ENCODE data around the gene C2CD4C.

The C2CD4C gene

DNA sequence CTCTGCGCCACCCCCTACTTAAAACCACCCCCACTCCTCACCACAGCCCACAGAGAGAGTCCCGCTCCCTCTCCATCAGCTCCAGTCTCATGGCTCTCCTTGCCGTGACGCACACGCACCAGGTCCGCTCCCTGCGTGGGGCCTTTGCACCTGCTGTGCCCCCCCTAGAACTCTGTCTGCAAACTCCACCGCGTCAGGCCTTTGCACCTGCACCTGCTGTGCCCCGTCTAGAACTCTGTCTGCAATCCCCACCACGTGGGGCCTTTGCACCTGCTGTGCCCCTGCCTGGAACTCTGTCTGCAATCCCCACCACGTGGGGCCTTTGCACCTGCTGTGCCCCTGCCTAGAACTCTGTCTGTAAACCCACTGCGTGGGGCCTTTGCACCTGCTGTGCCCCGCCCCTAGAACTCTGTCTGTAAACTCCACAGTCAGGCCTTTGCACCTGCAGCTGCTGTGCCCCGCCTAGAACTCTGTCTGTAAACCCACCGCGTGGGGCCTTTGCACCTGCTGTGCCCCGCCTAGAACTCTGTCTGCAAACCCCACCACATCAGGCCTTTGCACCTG, 47.7 kb upstream of the C2CD4C start:
- Histone ChIP-seq H2AFZ (ENCODE audit: low read length) (no peak overlapping the region), H3K9me3 (ENCODE audit: low read length) (no peaks in the 10 kb centered on the region), H3K27me3 (ENCODE audit: insufficient read depth, low read length) (no peaks in the 10 kb centered on the region), H3K27ac (ENCODE audit: low read depth, low read length, poor library complexity, severe bottlenecking) (no peak overlapping the region), H3K4me1 (ENCODE audit: insufficient read depth, low read length, severe bottlenecking) (no peaks in the 10 kb centered on the region), H3K79me2 (ENCODE audit: insufficient read depth, low read length) (no peaks in the 10 kb centered on the region), H4K20me1 (ENCODE audit: insufficient read depth, low read length) (no peaks in the 10 kb centered on the region), H3K9me2 (ENCODE audit: low read depth, low read length) (no peaks in the 10 kb centered on the region), H3K4me3 (ENCODE audit: low read depth, low read length, poor library complexity, severe bottlenecking) (no peak overlapping the region), H3K4me2 (ENCODE audit: low read length) (no peak overlapping the region), H3F3A (ENCODE audit: insufficient read depth, low read length) (no peaks in the 10 kb centered on the region), H3K36me3 (ENCODE audit: insufficient read depth, low read length) (no peaks in the 10 kb centered on the region), H3K9ac (ENCODE audit: low read length) (no peak overlapping the region)
- no peak for TF ChIP-seq EZH2 (IDR thresholded peaks at IDR 0.05; ENCODE audit: borderline replicate concordance, low read length)
- TF ChIP-seq, protein P1, sequence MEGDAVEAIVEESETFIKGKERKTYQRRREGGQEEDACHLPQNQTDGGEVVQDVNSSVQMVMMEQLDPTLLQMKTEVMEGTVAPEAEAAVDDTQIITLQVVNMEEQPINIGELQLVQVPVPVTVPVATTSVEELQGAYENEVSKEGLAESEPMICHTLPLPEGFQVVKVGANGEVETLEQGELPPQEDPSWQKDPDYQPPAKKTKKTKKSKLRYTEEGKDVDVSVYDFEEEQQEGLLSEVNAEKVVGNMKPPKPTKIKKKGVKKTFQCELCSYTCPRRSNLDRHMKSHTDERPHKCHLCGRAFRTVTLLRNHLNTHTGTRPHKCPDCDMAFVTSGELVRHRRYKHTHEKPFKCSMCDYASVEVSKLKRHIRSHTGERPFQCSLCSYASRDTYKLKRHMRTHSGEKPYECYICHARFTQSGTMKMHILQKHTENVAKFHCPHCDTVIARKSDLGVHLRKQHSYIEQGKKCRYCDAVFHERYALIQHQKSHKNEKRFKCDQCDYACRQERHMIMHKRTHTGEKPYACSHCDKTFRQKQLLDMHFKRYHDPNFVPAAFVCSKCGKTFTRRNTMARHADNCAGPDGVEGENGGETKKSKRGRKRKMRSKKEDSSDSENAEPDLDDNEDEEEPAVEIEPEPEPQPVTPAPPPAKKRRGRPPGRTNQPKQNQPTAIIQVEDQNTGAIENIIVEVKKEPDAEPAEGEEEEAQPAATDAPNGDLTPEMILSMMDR (IDR thresholded peaks at IDR 0.05; ENCODE audit: low read length): no peak

DNA sequence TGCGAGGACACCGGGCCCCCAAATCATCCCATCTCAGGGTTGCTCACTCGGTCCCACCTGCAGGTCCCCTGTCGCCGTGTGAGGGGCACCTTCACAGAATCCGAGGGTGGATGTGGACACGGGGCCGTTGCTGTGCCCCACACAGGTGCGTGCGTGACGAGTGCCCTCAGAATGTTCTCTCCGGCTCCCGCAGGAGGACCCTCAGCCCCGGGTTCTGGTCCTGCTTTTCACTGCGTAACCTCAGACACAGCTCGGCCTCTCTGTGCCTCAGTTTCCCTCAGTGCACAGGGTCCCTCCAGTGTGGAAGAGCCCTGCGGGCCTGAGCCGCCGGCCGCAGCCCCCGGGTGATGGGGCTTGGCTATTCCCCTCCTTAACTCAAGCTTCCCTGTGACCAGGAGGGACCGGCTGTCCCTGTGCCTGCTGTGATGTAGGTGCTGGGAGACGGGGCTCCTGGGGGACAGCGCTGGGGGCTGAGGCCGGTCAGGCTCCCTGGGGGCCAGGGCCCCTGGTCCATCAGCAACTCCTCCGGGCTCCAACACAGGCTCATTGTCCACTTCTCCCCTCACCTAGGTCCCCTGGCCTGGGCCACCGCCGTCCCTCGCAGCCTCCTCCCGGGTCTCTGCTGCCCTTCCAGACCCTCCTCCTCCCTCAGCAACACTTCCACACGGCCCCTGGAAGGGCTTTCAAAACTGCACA, 47.1 kb upstream of the C2CD4C start:
- H3K4me2 ChIP-seq (ENCODE audit: low read length): no peak overlapping the region
- no peaks in the 10 kb centered on the region for H3K36me3 ChIP-seq (ENCODE audit: insufficient read depth, low read length)
- no peak overlapping the region for H3K4me3 ChIP-seq (ENCODE audit: low read depth, low read length, poor library complexity, severe bottlenecking)

DNA sequence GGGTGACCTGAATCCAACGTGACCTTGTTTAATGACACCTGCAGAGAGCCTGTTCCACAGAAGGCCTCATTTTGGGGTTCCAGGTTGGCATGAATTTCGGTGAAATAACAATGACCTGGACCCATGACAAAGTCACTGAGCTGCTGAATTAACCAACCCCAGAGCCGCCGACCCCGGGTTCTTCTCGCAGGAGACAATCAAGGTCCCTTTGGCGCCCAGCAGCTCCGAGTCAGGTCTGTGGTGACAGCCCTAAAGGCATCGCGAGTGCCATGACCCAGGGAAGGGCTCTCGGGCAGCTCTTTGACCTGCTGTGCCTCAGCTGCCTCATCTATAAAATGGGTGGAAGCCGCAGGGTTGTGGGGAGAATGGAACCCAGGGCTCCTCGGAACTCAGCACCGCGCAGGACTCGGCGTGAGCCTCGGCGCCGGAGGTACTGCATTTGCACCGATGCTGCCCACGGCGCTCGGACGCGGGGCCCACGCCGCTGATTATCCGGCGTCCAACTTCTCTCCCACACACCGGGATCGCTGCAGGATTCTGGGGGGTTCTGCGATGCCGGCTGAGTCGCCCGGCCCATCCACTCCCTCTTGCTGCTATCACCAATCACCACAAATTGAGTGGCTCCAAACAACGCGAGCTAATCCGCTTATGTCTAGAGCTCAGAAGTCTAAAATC, 46.2 kb upstream of the C2CD4C start:
- Histone ChIP-seq H3F3A (ENCODE audit: insufficient read depth, low read length) (no peaks in the 10 kb centered on the region), H3K27me3 (ENCODE audit: insufficient read depth, low read length) (no peaks in the 10 kb centered on the region), H3K79me2 (ENCODE audit: insufficient read depth, low read length) (no peaks in the 10 kb centered on the region), H2AFZ (ENCODE audit: low read length) (no peak overlapping the region), H3K9me2 (ENCODE audit: low read depth, low read length) (no peaks in the 10 kb centered on the region), H3K9me3 (ENCODE audit: low read length) (no peaks in the 10 kb centered on the region), H3K4me3 (ENCODE audit: low read depth, low read length, poor library complexity, severe bottlenecking) (no peak overlapping the region), H3K4me2 (ENCODE audit: low read length) (no peak overlapping the region), H3K36me3 (ENCODE audit: insufficient read depth, low read length) (no peaks in the 10 kb centered on the region), H3K4me1 (ENCODE audit: insufficient read depth, low read length, severe bottlenecking) (no peaks in the 10 kb centered on the region), H3K27ac (ENCODE audit: low read depth, low read length, poor library complexity, severe bottlenecking) (no peak overlapping the region), H3K9ac (ENCODE audit: low read length) (no peak overlapping the region), H4K20me1 (ENCODE audit: insufficient read depth, low read length) (no peaks in the 10 kb centered on the region)
- TF ChIP-seq, protein P1 (IDR thresholded peaks at IDR 0.05; ENCODE audit: low read length): no peak
- TF ChIP-seq EZH2 (IDR thresholded peaks at IDR 0.05; ENCODE audit: borderline replicate concordance, low read length): no peak

More for the DNA sequence above, 47.1 kb upstream of the C2CD4C start:
- Histone ChIP-seq H3K4me1 (ENCODE audit: insufficient read depth, low read length, severe bottlenecking) (no peaks in the 10 kb centered on the region), H3K9me2 (ENCODE audit: low read depth, low read length) (no peaks in the 10 kb centered on the region), H3K27ac (ENCODE audit: low read depth, low read length, poor library complexity, severe bottlenecking) (no peak overlapping the region), H3K9ac (ENCODE audit: low read length) (no peak overlapping the region), H3F3A (ENCODE audit: insufficient read depth, low read length) (no peaks in the 10 kb centered on the region), H4K20me1 (ENCODE audit: insufficient read depth, low read length) (no peaks in the 10 kb centered on the region), H3K79me2 (ENCODE audit: insufficient read depth, low read length) (no peaks in the 10 kb centered on the region), H2AFZ (ENCODE audit: low read length) (no peak overlapping the region), H3K9me3 (ENCODE audit: low read length) (no peaks in the 10 kb centered on the region), H3K27me3 (ENCODE audit: insufficient read depth, low read length) (no peaks in the 10 kb centered on the region)
- no peak for TF ChIP-seq EZH2 (IDR thresholded peaks at IDR 0.05; ENCODE audit: borderline replicate concordance, low read length)
- TF ChIP-seq, protein P1 (IDR thresholded peaks at IDR 0.05; ENCODE audit: low read length): no peak

Data from OCI-LY1 (cell line).